NK-92 (cell line): Measurements from ENCODE around the gene PCDHGB4.
"Not testable (repeated sequence)": the region's sequence is repeated elsewhere in the genome, so short reads cannot be mapped to it uniquely, and the experiment has no call there.

Experiments
- DNase-seq: peaks from one replicate; lab custom pipeline; 2025; ENCODE audit not compliant: unreplicated experiment; lab: John Stamatoyannopoulos, UW

Gene PCDHGB4

DNA sequence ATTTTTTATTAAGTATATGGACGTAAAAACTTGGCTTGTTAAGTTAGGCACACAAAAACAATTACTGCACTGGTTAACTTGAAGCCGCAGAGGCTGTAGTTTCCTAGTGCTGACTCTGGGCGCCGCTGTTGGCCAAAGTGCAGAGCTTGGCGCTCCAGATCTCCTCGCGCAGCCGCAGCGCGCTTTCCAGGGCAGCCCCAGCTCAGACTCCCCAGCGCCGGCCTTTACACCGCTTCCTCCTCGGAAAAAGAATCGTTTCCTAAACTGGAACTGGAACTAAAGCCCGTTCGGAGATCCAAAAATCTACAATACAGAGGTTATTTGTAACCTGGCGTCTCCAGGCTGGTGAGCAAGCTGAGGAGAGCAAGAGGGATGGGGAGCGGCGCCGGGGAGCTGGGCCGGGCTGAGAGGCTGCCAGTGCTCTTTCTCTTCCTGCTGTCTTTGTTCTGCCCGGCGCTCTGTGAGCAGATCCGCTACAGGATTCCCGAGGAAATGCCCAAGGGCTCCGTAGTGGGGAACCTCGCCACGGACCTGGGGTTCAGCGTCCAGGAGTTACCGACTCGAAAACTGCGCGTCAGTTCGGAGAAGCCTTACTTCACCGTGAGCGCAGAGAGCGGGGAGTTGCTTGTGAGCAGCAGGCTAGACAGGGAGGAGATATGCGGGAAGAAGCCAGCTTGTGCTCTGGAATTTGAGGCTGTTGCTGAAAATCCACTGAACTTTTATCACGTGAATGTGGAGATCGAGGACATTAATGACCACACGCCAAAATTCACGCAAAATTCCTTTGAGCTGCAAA is 10.5 kb downstream of the PCDHGB4 start, which contains the start of gene PCDHGB5:
PCDHGB5 (plus strand) TSS at position 192 of the 796 bp plus-strand sequence; CDS start at position 373, 181 bp downstream.
- DNase-seq: not testable (repeated sequence)

GRCh38 chr5:141398608-141399007 is 11.1 kb downstream of the PCDHGB4 start:
- no peak for DNase-seq

GRCh38 chr5:141399555-141400258 is 12.2 kb downstream of the PCDHGB4 start:
- DNase-seq: no peak

DNA sequence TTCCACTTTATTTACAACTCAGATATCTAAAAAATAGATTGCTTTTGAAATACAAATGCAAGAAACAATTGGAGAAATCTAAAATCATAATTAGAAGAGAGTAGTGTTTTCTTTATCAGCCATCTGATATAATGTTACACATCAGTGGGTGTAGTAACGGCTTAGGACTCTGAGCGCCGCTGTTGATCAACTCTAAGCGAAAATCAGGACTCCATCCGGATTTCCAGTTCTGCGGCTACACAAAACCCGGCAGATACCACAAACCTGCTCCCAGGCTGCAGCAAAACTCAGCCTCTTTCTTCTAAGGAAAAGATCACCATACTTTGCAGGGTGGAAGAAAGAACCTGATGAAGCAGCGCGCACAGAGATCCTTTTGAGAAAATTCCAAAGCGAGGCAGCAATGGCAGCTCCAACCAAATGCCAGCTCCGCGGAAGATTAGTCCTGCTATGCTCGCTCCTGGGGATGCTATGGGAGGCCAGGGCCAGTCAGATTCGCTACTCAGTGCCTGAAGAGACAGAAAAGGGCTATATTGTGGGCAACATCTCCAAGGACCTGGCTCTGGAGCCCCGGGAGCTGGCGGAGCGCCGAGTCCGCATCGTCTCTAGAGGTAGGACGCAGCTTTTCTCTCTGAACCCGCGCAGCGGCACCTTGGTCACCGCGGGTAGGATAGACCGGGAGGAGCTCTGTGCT is 15.2 kb downstream of the PCDHGB4 start, which contains the start of gene PCDHGA9:
PCDHGA9 (plus strand) TSS at position 226 of the 691 bp plus-strand sequence; CDS start at position 401, 175 bp downstream.
- DNase-seq: no peak

GRCh38 chr5:141403387-141403786 is 15.9 kb downstream of the PCDHGB4 start:
- no peak for DNase-seq

DNA sequence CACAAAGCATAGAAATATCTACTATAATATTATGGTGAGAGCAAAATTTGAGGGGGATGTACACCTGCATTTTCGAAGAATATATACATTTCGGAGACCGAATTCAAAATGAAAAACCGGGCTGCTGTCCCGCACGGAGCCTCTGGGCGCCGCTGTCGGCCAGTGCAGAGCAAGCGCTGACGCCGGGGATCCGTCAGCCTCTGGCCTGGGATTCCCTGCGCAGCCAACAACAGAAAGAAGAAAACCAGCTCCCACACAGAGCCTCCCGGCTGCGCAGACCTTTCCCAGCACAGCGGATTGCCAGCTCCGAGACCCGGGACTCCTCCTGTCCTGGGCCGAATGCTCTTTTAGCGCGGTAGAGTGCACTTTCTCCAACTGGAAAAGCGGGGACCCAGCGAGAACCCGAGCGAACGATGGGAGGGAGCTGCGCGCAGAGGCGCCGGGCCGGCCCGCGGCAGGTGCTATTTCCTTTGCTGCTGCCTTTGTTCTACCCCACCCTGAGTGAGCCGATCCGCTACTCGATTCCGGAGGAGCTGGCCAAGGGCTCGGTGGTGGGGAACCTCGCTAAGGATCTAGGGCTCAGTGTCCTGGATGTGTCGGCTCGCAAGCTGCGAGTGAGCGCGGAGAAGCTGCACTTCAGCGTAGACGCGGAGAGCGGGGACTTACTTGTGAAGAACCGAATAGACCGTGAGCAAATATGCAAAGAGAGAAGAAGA is 20.4 kb downstream of the PCDHGB4 start, which contains the start of gene PCDHGB6:
PCDHGB6 (plus strand) TSS at position 232 of the 716 bp plus-strand sequence; CDS start at position 414, 182 bp downstream.
- DNase-seq: not testable (repeated sequence)

- no peak for DNase-seq
Measured at GRCh38 chr5:141409598-141410306, 22.3 kb downstream of the PCDHGB4 start.

- no peak for DNase-seq
Measured at GRCh38 chr5:141411575-141411974, 24.1 kb downstream of the PCDHGB4 start.

DNA sequence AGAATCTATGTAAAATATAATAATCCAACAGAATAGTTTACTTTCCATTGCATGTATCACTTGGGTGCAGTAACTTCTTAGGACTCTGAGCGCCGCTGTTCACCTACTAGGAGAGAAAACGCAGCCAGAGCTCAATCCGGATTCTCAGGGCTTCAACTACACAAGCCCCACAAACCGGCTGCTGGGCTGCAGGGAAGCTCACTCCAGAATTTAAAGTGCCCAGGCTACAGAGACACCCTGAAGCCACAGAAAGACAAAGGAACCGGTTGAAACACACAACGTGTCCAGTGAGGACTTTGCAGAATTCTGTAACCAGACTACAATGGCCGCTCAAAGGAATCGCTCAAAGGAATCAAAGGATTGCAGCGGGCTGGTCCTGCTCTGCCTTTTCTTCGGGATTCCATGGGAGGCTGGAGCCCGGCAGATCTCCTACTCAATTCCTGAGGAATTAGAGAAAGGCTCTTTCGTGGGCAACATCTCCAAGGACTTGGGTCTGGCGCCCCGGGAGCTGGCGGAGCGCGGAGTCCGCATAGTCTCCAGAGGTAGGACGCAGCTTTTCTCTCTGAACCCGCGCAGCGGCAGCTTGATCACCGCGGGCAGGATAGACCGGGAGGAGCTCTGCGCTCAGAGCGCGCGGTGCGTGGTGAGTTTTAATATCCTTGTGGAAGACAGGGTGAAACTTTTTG is 25.5 kb downstream of the PCDHGB4 start, which contains the start of gene PCDHGA10:
PCDHGA10 (plus strand) TSS at position 134 of the 686 bp plus-strand sequence; CDS start at position 323, 189 bp downstream.
- DNase-seq: no peak

DNA sequence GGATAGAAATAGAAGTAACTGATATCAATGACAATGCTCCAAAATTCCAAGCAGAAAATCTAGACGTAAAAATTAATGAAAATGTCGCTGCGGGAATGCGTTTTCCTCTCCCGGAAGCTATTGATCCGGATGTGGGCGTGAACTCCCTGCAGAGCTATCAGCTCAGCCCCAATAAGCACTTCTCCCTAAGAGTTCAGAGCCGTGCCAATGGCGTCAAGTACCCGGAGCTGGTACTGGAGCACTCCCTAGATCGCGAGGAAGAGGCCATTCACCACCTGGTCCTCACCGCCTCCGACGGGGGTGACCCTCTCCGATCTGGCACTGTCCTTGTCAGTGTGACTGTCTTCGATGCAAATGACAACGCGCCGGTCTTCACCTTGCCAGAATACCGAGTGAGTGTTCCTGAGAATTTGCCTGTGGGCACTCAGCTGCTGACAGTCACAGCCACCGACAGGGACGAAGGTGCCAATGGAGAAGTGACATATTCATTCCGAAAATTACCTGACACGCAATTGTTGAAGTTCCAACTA is 26.1 kb downstream of the PCDHGB4 start:
- no peak for DNase-seq

- DNase-seq: not testable (repeated sequence)
Measured at GRCh38 chr5:141414548-141415274, 27.2 kb downstream of the PCDHGB4 start.

- DNase-seq: not testable (repeated sequence)
Measured at GRCh38 chr5:141415275-141415618, 27.7 kb downstream of the PCDHGB4 start.

GRCh38 chr5:141417494-141418172 is 30.1 kb downstream of the PCDHGB4 start, which contains the start of gene PCDHGB7:
PCDHGB7 (plus strand) TSS chr5:141417677; CDS start chr5:141417860, 183 bp downstream.
- DNase-seq: not testable (repeated sequence)

DNA sequence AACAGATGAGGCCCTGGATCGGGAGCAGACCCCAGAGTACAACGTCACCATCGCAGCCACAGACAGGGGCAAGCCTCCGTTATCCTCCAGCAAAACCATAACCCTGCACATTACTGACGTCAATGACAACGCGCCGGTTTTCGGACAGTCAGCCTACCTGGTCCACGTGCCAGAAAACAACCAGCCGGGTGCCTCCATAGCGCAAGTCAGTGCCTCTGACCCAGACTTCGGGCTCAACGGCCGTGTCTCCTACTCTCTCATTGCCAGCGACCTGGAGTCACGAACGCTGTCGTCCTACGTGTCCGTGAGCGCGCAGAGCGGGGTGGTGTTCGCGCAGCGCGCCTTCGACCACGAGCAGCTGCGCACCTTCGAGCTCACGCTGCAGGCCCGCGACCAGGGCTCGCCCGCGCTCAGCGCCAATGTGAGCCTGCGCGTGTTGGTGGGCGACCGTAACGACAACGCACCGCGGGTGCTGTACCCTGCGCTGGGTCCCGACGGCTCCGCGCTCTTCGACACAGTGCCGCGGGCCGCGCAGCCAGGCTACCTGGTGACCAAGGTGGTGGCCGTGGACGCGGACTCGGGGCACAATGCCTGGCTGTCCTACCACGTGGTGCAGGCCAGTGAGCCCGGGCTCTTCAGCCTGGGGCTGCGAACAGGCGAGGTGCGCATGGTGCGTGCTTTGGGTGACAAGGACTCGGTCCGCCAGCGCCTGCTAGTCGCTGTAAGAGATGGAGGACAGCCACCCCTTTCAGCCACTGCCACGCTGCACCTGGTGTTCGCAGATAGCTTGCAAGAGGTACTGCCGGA is 31.8 kb downstream of the PCDHGB4 start:
- no peak for DNase-seq

GRCh38 chr5:141420855-141421488 is 33.5 kb downstream of the PCDHGB4 start, which contains the start of gene PCDHGA11:
PCDHGA11 (plus strand) TSS chr5:141421051; CDS start chr5:141421228, 177 bp downstream.
- DNase-seq: no peak

DNA sequence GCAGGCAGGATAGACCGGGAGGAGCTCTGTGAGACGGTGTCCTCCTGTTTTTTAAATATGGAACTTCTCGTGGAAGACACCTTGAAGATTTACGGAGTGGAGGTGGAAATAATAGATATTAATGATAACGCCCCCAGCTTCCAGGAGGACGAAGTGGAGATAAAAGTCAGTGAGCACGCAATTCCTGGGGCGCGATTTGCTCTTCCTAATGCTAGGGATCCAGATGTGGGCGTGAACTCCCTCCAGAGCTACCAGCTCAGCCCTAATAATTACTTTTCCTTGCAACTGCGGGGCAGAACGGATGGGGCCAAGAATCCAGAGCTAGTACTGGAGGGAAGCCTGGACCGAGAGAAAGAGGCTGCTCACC is 34.0 kb downstream of the PCDHGB4 start:
- no peak for DNase-seq
